OCI-LY7 (cell line): ENCODE results near the gene FOXO6.

ENCODE experiments used
- CTCF ChIP-seq: fragments of 200-600 bp; sonication (generic); conservative IDR thresholded peaks from 2 replicates; pipeline ENCODE4 v1.5.1; 2014; ENCODE audit warnings: mild to moderate bottlenecking, antibody characterized with exemption, low read length, moderate library complexity, mixed read lengths
- EZH2phosphoT487 ChIP-seq: fragments of 200-600 bp; sonication (generic); IDR thresholded peaks from 2 replicates; pipeline ENCODE4 v1.6.1; 2018; ENCODE audit warnings: low read depth, borderline replicate concordance, mild to moderate bottlenecking, mixed run types, antibody characterized with exemption, low read length, moderate library complexity, mixed read lengths

- TF ChIP-seq CTCF (no peak), EZH2phosphoT487 (no peak)
These were observed 25.0 kb downstream of the FOXO6 start for GRCh38 chr1:41386196-41386663.
